H4 (cell line): Measurements from ENCODE around the gene CLGN. TPM values are rescaled to one million over a fixed set of nuclear protein-coding genes. Genes with fewer than 3 reads are reported as not detected.
"Not testable (repeated sequence)": the region's sequence is repeated elsewhere in the genome, so short reads cannot be mapped to it uniquely, and the experiment has no call there.

Source experiments
- DNase-seq: peaks from one replicate; pipeline ENCODE4 v3.0.0-alpha.2; 2015; ENCODE audit warnings: low spot score
- total RNA-seq: library from RNA; depleted of rRNA; stranded (reverse); fragments of >200 nt; shearing (Covaris generic); gene quantifications from 2 replicates; pipeline ENCODE4 v1.2.3, GENCODE V29; 2014; rRNA removed

CLGN gene, protein sequence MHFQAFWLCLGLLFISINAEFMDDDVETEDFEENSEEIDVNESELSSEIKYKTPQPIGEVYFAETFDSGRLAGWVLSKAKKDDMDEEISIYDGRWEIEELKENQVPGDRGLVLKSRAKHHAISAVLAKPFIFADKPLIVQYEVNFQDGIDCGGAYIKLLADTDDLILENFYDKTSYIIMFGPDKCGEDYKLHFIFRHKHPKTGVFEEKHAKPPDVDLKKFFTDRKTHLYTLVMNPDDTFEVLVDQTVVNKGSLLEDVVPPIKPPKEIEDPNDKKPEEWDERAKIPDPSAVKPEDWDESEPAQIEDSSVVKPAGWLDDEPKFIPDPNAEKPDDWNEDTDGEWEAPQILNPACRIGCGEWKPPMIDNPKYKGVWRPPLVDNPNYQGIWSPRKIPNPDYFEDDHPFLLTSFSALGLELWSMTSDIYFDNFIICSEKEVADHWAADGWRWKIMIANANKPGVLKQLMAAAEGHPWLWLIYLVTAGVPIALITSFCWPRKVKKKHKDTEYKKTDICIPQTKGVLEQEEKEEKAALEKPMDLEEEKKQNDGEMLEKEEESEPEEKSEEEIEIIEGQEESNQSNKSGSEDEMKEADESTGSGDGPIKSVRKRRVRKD
- total RNA-seq: 2.5 and 4.6 TPM in 2 replicates

DNA sequence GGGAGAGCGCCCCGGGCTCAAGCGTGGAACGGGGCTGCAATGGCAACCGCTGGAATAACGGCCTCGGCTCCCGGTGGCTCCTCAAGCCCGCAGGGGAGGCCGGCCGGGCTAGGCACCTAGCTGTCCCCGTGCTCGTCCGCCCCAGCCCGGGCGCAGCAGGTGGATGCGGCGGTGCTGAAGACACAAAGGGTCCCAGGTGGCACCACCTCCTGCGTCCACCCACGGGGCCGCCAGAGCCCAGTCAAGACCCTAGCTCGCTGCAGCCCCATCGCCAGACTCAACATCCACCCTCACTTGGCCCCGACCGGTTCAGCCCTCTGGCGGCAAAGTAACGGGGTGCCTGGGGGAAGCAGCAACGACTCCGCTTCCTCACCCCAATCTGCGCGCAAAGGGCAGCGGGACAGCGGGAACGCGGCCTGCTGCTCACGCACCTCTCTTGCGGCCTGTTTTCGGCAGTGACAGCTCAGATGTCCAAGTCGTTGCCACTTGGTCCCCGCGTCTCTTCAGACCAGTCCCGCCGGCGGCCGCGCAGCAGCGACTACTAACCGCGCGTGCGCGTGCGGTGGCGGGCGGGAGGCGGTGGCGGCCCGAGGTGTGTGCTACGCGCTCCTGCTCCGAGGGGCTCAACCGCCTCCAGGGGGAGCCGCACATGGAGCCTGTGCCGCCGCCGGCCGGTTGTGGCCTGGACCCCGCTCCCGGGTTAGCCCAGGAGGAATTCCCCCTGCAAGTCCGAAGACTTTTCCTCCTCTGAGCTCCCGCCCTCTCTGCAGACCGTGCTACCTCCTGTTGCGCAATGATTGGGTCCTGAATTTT, at the start of gene CLGN:
Gene CLGN (minus strand): TSS at position 543 of the 813 bp plus-strand sequence. CDS start 14,570 bp downstream, outside the sequence.
- DNase-seq: peak; percentile 40

DNA sequence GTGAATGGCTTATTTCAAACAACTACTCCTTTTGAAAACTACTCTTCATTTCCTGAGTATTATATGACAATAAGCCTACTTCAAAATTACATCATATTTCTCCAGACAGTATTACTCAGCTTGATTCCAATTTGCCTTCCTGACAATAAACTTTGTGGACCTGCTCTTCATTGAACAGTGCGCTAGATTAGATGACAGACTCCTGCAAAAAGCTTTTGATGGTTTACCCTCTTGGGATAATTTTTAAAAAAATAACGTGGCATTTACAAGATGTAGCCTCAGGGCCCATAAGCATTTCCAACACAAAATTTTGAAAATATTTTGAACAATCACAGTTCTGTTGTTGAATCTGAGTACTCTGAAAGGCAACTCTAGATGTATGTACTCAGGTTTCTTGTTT, 44.7 kb upstream of the CLGN start:
- DNase-seq: no peak

DNA sequence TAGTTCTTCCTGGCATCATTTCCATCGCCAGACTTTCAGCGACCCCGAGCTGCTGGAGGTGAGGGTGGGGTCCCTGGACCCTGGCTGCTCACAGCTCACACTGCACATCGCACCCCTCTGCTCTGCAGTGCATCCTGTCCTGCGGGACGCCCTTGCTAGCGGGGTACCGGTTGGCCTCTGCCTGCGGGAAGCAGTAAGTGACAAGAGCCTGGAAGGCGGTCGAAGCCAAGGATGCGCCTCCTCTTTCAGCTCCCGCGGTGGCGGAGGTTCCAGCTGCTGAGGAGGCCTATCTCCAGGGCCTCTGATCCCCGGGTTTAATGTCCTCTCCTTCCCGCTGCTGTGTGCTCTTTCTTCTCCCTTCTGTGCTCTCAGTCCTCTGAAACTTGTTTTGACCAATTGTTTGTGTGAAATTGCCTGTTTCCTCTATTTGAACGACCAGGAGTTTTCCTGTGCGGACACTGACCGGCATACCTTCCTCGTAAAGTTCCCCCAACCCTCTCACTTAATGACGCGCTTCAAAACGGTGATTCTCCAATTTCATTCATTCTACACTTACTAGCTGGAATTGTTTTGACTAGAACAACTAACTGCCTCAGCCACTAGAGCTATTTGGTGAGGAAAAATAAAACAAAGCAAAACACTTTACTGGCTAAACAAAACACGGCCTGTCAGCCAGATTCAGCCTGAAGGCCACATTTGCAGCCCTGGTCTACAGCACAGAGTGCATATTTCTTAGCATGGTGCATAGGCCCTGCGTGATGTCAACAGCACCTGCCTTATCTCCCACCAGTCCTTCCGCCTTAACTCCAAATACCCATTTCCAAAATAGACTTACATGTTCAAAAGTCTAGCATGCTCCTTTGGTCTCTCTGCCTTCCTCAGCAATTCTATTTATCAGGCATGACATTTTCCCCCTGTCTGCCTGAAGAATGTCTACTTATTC, 42.6 kb upstream of the CLGN start:
- no peak for DNase-seq

DNA sequence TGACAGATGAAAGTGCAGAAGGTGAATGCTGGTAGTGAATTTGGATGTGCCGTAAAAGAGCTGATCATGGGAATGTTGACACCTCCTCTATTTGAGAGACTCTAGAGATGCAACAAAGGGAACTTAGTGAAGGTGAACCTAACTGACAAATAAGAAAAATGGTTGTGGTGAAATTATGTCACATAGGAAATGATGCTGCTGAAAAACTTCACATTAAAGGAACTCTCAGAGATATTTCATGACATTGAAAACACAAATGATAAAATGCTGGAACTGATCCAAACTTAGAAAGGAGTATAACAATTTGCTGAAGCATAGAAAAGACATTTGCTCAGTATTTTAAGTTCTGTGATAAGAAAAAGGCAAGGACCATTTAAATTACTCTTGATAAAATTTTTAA, 38.7 kb upstream of the CLGN start:
- no peak for DNase-seq

DNA sequence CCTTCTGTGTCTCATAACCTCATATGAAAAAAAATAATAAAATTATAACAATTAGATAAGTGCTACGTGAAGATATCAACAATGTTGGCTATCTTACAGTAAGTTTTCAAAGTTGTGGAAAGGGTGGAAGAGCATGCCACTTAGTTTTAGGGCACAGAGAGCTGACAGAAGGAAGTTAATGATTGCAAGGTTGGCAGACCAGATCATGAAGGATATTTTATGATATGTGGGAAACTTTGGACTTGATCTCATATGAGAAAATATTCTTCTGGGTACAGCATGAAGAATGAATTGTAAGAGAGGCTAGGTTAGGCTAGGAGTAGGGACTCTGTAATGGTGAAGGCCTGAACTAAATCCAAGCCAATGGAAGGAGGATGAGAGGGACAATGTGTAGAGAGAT, 36.2 kb upstream of the CLGN start:
- DNase-seq: no peak

DNA sequence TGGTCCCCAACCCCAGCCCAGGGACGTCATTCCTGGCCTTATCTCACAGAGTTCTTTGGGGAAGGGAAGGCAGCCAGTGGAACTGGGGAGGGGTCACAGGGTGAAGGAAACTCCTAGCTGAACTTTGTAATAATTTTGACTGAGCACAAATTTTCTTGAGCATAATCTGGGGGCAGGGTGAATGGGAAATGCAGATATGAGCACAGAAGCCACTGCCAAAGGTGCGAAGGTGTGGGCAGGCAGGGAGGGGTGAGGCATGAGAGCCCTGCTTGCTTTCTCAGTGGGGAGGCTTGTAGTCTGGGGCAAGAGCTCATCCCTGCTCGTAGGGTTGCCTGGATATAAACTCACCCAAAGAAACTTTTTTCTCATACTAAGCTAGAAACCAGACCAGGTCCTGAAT, 35.7 kb upstream of the CLGN start:
- no peak for DNase-seq

DNA sequence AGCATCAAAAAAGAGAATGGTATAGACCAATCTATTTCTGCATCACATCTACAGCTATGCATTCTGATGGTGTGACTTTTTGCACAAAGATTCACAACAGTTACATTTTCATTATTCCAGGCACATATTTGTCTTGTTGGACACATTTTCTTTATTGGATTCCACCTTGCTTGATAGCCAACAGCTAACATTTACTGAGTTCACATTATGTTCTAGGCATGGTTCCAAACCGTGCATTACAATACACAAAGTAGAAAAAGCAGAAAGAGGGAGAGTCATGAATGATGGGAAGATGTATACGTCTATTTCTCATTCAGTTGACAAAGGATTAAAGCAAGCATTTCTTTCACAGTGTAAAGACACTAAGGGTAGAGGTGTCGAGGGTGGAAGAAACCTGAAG, 22.9 kb upstream of the CLGN start:
- no peak for DNase-seq

DNA sequence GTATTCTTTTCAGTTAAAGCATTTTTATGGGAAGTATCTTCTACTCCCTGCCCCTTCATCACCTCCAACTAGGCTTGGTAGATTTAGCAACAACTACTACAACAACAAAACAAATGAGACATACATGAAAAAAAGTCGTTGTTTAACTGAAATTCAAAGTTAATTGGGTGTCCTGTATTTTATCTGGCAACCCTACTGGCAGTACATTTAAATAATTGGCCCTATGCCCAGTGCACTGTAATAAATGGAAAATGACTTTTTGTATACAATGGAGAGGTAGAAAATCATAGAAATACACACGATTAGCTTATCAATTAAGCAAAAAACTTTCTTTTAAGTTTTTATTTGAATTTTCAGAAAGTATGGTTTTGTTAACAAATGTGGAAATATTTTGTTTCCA, 21.4 kb upstream of the CLGN start:
- peak; percentile 16 for DNase-seq

DNA sequence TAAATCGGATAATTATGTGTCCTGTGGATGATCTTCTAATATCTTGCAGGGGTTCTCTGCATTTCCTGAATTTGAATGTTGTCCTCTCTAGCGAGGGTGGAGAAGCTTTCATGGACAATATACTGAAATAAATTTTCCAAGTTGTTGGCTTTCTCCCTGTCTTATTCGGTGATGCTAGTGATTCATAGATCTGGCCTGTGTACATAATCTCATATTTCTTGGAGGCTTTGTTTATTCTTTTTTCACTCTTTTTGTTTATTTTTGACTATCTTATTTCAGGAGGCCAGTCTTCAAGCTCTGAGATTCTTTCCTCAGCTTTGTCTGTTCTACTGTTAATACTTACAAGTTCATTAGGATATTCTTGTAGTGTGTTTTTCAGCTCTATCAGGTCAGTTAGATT, 20.7 kb upstream of the CLGN start:
- peak; percentile 19 for DNase-seq

DNA sequence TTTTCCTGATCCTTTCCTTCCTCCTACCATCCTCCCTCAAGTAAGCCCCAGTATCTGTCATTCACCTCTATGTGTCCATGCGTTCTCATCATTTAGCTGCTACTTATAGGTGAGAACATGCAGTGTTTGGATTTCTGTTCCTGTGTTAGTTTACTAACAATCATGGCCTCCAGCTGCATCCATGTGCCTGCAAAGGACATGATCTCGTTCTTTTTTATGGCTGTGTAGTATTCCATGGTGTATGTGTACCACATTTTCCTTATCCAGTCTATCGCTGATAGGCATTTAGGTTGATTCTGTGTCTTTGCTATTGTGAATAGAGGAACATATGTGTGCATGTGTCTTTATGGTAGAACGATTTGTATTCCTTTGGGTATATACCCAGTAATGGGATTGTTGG, 16.9 kb upstream of the CLGN start:
- not testable (repeated sequence) for DNase-seq

DNA sequence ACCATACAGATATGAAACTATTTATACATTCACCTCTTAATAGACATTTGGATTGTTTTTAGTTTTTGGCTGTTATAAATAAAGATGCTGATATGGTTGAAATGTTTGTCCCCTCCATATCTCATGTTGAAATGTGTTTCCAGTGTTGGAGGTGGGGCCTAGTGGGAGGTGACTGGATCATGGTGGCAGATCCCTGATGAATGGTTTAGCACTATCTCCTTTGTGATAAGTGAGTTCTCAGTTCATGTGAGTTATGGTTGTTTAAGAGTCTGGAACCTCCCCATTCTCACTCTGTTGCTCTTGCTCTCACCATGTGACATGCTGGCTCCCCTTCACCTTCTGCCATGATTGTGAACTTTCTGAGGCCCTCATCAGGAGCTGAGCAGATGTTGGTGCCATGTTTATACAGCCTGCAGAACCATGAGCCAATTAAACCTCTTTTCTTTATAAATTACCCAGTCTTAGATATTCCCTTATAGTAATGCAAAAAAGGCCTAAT, 12.2 kb upstream of the CLGN start:
- DNase-seq: no peak

DNA sequence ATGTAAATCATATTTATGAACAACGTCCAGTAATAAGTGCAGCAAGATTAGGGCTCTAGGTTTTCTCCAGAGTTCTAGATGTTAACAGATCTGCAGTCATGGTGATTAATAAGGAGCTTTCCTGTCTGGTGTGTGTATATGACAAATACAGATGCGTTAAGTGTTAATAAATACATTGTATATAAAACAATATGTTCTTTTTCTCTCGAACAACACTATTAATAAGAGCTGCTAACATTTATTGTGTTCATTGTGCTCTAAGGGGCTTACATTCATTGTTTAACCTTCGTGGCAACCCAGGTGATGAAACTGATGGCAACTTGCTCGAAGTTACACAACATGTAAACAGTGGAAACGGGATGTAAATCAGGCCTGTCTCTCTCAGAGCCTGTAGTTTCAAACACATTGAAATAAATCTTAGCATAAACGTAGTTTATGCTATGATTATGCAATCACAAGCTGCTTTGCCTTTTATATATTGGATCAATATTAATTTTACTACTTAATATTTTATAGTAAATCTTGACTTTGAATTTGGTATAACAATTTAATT, 547 bp upstream of the CLGN start:
- peak; percentile 30 for DNase-seq

DNA sequence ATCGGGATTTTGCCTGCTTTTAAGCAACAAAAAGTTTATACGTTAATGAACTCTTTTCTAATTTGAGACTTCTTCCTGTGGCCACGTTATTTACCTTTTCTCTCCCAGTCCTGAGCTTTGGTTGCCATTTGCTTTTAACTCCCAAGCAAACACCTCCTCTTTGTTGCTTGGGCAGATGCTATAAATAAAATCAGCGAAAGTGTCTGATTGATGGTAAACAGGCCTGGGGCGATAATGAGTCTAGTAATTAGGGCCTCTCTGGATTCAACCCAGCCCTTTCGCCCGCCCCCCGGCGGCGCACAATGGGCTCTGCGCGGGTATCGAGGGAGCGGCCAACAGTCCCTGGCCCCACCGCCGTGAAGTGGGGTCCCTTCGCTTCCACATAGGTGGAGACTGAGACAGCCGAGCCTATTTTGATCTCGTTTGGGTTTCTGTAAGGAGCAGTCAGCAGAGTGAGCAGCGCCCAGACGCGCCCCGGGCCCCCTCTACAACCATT, 790 bp downstream of the CLGN start:
- DNase-seq: no peak

DNA sequence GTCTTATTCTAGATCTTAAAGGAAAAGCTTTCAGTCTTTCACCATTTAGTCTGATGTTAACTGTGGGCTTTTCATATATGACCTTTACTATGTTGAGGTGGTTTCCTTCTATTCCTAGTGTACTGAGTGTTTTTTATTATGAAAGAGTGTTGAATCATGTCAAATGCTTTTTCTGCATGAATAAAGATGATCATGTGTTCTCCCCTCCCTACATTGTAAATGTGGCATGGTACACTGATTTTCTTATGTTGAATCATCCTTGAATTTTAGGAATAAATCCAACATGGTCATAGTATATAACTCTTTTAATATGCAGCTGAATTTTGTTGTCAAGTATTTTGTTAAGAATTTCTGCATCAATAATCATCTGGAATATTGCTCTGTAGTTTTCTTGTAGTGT, 4.3 kb downstream of the CLGN start:
- DNase-seq: no peak

DNA sequence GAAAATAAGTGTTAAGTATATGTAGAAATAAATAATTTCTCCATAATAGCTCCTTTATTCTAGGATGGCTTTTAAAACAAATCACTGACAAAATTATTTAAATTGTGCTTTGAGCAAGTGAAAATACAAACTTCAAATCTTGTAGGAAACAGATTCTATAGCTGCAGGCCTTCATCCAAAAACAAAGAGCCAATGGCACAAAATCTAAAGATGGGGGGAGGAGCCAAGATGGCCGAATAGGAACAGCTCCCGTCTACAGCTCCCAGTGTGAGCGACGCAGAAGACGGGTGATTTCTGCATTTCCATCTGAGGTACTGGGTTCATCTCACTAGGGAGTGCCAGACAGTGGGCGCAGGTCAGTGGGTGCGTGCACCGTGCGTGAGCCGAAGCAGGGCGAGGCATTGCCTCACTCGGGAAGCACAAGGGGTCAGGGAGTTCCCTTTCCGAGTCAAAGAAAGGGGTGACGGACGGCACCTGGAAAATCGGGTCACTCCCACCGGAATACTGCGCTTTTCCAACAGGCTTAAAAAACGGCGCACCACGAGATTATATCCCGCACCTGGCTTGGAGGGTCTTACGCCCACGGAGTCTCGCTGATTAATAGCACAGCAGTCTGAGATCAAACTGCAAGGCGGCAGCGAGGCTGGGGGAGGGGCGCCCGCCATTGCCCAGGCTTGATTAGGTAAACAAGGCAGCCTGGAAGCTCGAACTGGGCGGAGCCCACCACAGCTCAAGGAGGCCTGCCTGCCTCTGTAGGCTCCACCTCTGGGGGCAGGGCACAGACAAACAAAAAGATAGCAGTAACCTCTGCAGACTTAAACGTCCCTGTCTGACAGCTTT, 14.1 kb downstream of the CLGN start:
- DNase-seq: not testable (repeated sequence)

DNA sequence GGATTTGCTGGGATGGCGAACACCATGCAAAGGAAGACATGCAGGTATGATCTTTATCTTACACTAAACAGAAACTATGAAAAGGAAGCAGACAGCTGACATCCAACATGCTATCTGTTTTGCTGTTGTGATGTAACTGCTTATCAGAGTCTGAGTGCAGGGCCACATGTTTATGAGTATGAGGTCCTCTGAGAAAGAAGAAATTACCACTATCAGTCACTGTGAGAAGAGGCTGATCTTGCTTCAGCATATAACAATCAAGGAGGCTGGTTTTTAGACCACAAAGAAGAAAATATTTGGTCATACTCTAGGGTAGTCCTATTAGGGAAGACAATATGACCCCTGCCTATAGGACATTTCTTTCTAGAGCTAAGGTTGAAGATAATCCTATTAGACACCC, 18.5 kb downstream of the CLGN start:
- DNase-seq: no peak

DNA sequence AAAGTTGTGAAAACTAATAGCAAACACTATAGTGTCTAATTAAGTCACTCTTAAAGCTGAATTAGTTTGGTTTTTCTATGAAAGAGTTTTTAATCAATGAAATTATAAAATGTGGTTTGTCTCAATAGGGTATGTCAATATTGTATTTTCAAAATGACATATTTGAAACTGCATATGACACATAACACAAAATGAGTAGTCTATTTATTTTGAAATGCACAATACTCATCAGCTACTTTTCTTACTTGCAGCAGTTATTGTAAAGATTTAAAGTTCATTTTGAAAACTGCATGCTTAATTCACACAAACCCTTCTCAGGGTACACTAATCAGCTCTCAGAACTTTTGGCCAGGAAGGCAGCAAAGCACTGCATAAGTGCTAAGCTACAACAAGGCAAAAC, 21.2 kb downstream of the CLGN start:
- DNase-seq: no peak

DNA sequence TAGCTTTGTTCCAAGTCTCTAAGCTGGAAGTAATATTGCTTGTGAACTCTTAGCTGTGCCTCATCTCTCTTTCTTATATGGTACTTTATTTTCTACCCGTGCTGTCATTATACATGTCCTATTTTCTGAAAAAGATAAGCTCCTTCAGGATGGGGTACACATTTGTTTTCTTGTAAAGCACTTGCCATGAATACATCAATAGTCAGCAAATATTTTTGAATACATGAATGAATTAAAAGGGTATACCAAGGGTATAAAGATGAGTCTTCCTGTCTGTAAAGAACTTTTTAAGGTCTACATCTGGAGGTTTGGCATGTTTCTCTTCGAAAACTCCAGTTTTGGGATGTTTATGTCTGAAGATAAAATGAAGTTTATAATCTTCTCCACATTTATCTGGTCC, 27.3 kb downstream of the CLGN start:
- no peak for DNase-seq

DNA sequence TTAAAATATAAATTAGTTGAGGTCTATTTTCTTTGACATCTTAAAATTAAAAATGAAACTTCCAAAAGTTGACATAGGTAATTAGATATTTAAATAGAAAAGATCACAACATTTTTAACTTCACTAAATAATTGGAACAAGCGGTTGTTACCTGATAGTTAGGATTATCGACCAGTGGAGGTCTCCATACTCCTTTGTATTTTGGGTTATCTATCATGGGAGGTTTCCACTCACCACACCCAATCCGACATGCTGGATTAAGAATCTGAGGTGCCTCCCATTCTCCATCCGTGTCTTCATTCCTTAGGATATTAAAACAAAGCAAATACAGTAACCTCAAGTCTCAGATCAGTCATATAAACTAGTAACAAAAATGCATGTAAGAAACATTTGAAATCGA, 31.8 kb downstream of the CLGN start:
- no peak for DNase-seq

DNA sequence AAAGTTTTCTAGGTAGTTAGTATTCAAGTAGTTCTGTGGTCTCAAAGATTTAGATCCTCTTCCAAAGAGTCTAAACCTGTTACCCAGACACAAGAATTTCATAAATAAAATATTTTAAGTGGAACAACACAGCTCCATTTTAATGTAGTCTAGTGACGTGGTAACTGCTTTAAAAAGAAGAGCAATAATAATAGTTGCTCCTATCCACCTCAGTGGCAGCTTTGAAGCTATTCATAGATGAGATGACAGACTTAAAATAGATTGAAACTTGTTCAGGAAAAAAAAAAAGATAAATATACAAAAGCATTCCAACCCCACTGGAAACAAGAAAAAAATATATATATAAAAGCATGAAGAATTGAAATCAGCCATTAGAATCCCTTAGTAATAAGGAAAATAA, 39.4 kb downstream of the CLGN start:
- DNase-seq: no peak
